Heart left ventricle (tissue), 13 donors: ENCODE measurements around the gene SLC39A11.

Experiments
- CTCF ChIP-seq, 12 donors: fragments of 200-600 bp; sonication (generic) in 4 of 12; IDR thresholded peaks; one replicate each; pipeline versions ENCODE4 v1.5.0 to v1.8.0; 2018 to 2022; ENCODE audit warnings: antibody characterized with exemption in 12 of 12, mild to moderate bottlenecking in 5 of 12
- POLR2A ChIP-seq, 2 donors: fragments of 450-650 bp; IDR thresholded peaks; one replicate each; pipeline ENCODE4 v1.6.1; 2017; ENCODE audit warnings: antibody characterized with exemption in 2 of 2, mild to moderate bottlenecking in 2 of 2, moderate library complexity in 2 of 2
- donor health status: ischemic (EF 13 %, LVEDD 7.1; RV severe dilation, severe dysfunction).
- donor health status: DM: no; HTN: yes; CAD: no.
- donor health status: DM: no; HTN: no; CAD: no.
- donor health status: ischemic (EF 25% LVEDD 6.9; RV normal size, moderate dysfunction).
- donor health status: ischemic (EF 25% LVEDD 5.7; RV mildly dilated, moderate dysfunction).
- donor health status: ischemic (EF 35%, LVEDD 5.7; RV mildly dilated, moderate dysfunction).
- donor health status: nonischemic (EF 11% LVEDD 7.7; RV severe dilation, severe dysfunction).
- donor health status: DM: yes; HTN: yes; CAD: no.
- donor health status: PGD.
- donor health status: ischemic (EF 29% LVEDD 5.4; RV normal size, mild dysfunction).
- donor health status: nonischemic (EF 23%, LVEDD 6.1; RV moderate dilation, normal function).

DNA sequence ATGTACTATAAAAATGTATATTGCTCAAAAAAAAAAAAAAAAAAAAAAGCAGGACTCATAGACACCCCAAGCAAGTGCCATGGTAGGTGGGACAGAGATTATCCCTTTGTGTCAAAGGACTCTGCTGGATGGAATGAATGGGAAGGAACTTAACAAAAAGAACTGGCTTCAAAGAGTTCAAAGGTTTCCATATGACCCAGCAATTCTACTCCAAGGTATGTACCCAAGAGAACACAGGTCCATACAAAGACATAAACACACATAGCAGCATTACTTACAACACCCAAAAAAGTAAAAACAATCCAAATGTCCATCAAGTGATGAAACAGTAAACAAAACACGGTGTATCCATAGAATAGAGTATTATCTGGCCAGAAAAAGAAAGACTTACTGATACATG is 255.2 kb downstream of the SLC39A11 start:
- no peak for TF ChIP-seq CTCF (IDR thresholded peaks at IDR 0.05)
- TF ChIP-seq POLR2A (IDR thresholded peaks at IDR 0.05), result no peak
